ENCODE results near the gene LSP1.

The LSP1 gene

GRCh38 chr11:1820463-1821325, 32.2 kb upstream of the LSP1 start:
- DNase-seq (ENCODE audit: extremely low read depth, low read depth) = no peak
- TF ChIP-seq CTCF (IDR thresholded peaks at IDR 0.05; ENCODE audit: low read depth, low read length) = no peak

GRCh38 chr11:1821562-1821961, 31.3 kb upstream of the LSP1 start:
- no peak for DNase-seq (ENCODE audit: extremely low read depth, low read depth)
- no peak for TF ChIP-seq CTCF (IDR thresholded peaks at IDR 0.05; ENCODE audit: low read depth, low read length)

- TF ChIP-seq CTCF (IDR thresholded peaks at IDR 0.05; ENCODE audit: low read depth, low read length) = no peak
- no peak for DNase-seq (ENCODE audit: extremely low read depth, low read depth)
Observed at GRCh38 chr11:1822648-1823375, 30.1 kb upstream of the LSP1 start.

- no peak for TF ChIP-seq CTCF (IDR thresholded peaks at IDR 0.05; ENCODE audit: low read depth, low read length)
Observed at GRCh38 chr11:1823376-1824220, 29.3 kb upstream of the LSP1 start.

GRCh38 chr11:1824221-1825038, 28.5 kb upstream of the LSP1 start:
- no peak for DNase-seq (ENCODE audit: extremely low read depth, low read depth)
- no peak for TF ChIP-seq CTCF (IDR thresholded peaks at IDR 0.05; ENCODE audit: low read depth, low read length)

More at GRCh38 chr11:1823376-1824220, 29.3 kb upstream of the LSP1 start:
- DNase-seq (ENCODE audit: extremely low read depth, low read depth) = no peak

- TF ChIP-seq CTCF (IDR thresholded peaks at IDR 0.05; ENCODE audit: low read depth, low read length) = no peak
- DNase-seq (ENCODE audit: extremely low read depth, low read depth) = no peak
Observed at GRCh38 chr11:1825039-1825740, 27.7 kb upstream of the LSP1 start.

Data from AG09319 (cell line).